Spleen (tissue), 7 donors: ENCODE data around the gene CRACDL.

Experiments
- POLR2A ChIP-seq, 3 donors: fragments of 450-650 bp; IDR thresholded peaks; one replicate each; pipeline ENCODE4 v1.5.1; 2017; ENCODE audit warnings: antibody characterized with exemption in 3 of 3, mild to moderate bottlenecking in 1 of 3
- POLR2AphosphoS5 ChIP-seq, 3 donors: sonication (generic); formaldehyde crosslinking; IDR thresholded peaks; one replicate each; pipeline ENCODE4 v1.5.1; 2017; ENCODE audit warnings: antibody characterized with exemption in 3 of 3
- TF ChIP-seq, protein P1 (sequence below), 11 experiments: fragments of 200-600 bp in 7 of 11; fragments of 450-650 bp in 4 of 11; sonication (generic) in 4 of 11; IDR thresholded peaks in 8 of 11; conservative IDR thresholded peaks in 3 of 11; 1 replicate in 7 of 11; 2 replicates in 4 of 11; pipeline versions ENCODE4 v1.4.0 to v1.8.0; 2016 to 2021; ENCODE audit warnings: antibody characterized with exemption in 11 of 11, inconsistent platforms in 4 of 11, mild to moderate bottlenecking in 1 of 11
- donor health status: DM: no; HTN: no; CAD: no; lungs with moderate emphysema.
- donor health status: DM: no; HTN: no; CAD: no.
- donor health status: DM: no; HTN: no; CAD: no.

DNA sequence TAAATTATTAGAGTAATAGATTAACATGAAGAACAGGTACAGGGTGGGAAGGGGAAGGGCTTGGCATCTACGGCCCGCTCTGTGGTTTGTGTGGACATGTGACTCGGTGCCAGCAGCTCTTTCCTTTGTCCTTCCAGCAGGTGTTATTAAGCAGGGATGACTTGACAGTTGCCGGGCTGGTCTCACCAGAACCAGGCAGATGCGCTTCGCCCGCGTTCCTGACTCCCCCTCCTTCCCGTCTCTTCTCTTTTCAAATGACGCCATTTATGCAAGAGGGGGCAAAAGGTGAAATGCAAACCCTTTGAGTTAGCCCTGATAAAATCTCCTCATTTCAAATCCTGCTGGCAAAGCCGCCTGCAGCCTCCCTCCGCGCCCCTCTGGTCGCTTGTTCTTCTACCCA is 166.2 kb downstream of the CRACDL start:
- TF ChIP-seq, protein P1, sequence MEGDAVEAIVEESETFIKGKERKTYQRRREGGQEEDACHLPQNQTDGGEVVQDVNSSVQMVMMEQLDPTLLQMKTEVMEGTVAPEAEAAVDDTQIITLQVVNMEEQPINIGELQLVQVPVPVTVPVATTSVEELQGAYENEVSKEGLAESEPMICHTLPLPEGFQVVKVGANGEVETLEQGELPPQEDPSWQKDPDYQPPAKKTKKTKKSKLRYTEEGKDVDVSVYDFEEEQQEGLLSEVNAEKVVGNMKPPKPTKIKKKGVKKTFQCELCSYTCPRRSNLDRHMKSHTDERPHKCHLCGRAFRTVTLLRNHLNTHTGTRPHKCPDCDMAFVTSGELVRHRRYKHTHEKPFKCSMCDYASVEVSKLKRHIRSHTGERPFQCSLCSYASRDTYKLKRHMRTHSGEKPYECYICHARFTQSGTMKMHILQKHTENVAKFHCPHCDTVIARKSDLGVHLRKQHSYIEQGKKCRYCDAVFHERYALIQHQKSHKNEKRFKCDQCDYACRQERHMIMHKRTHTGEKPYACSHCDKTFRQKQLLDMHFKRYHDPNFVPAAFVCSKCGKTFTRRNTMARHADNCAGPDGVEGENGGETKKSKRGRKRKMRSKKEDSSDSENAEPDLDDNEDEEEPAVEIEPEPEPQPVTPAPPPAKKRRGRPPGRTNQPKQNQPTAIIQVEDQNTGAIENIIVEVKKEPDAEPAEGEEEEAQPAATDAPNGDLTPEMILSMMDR (IDR thresholded peaks at IDR 0.05 in 8 of 11, conservative IDR thresholded peaks at IDR 0.05 in 3 of 11) = no peak
- TF ChIP-seq POLR2A (IDR thresholded peaks at IDR 0.05) (no peak), POLR2AphosphoS5 (IDR thresholded peaks at IDR 0.05) (no peak)
